Liver (tissue), 9 donors: ENCODE data around the gene ZSWIM1. TPM values are rescaled to one million over a fixed set of nuclear protein-coding genes. Genes with fewer than 3 reads are reported as not detected.
"Not testable (repeated sequence)": the region's sequence is repeated elsewhere in the genome, so short reads cannot be mapped to it uniquely, and the experiment has no call there.

ENCODE experiments used
- DNase-seq: peaks from one replicate; pipeline ENCODE4 v3.0.0-alpha.2; 2017; ENCODE audit warnings: low spot score
- H3K27ac ChIP-seq, 2 donors: one replicate each; pipeline ENCODE4 v1.7.0; 2013; ENCODE audit warnings: inconsistent platforms in 2 of 2, low read length in 2 of 2, control low read depth in 1 of 2, low read depth in 1 of 2, mild to moderate bottlenecking in 1 of 2
- H3K27me3 ChIP-seq, 4 donors: one replicate each; pipeline versions ENCODE4 v1.6.1 to v1.7.0; 2013; ENCODE audit warnings: low read length in 3 of 4, inconsistent platforms in 1 of 4, mild to moderate bottlenecking in 1 of 4, moderate library complexity in 1 of 4; ENCODE audit not compliant: control insufficient read depth in 4 of 4, insufficient read depth in 4 of 4
- H3K36me3 ChIP-seq, 4 donors: one replicate each; pipeline versions ENCODE4 v1.6.1 to v1.7.0; 2013; ENCODE audit warnings: low read length in 3 of 4, mild to moderate bottlenecking in 3 of 4, low read depth in 1 of 4, moderate library complexity in 1 of 4; ENCODE audit not compliant: control insufficient read depth in 4 of 4, insufficient read depth in 3 of 4
- H3K4me1 ChIP-seq, 4 donors: one replicate each; pipeline versions ENCODE4 v1.6.1 to v1.7.0; 2013; ENCODE audit warnings: low read length in 3 of 4, mild to moderate bottlenecking in 3 of 4, moderate library complexity in 1 of 4; ENCODE audit not compliant: control insufficient read depth in 4 of 4, insufficient read depth in 4 of 4
- H3K4me3 ChIP-seq, 3 donors: one replicate each; pipeline versions ENCODE4 v1.6.1 to v1.7.0; 2013; ENCODE audit warnings: low read length in 3 of 3, control low read depth in 1 of 3, low read depth in 1 of 3, mild to moderate bottlenecking in 1 of 3
- H3K9ac ChIP-seq, 2 donors: one replicate each; pipeline ENCODE4 v1.7.0; 2013; ENCODE audit warnings: low read length in 2 of 2, mild to moderate bottlenecking in 2 of 2, moderate library complexity in 2 of 2, control low read depth in 1 of 2, low read depth in 1 of 2
- H3K9me3 ChIP-seq, 4 donors: one replicate each; pipeline versions ENCODE4 v1.6.1 to v1.7.0; 2013; ENCODE audit warnings: low read length in 3 of 4; ENCODE audit not compliant: control insufficient read depth in 4 of 4
- CTCF ChIP-seq: fragments of 150-350 bp; IDR thresholded peaks from 2 replicates; pipeline ENCODE4 v1.5.1; 2017; ENCODE audit warnings: improper control_type of control experiment, low read depth, low read length; ENCODE audit not compliant: missing input control
- FOXA1 ChIP-seq: IDR thresholded peaks from 2 replicates; pipeline ENCODE4 v1.6.1; 2016; ENCODE audit warnings: antibody characterized with exemption
- GABPA ChIP-seq, 2 donors: IDR thresholded peaks in 1 of 2; conservative IDR thresholded peaks in 1 of 2; 2 replicates each; pipeline ENCODE4 v1.6.1; 2016; ENCODE audit warnings: antibody characterized with exemption in 2 of 2, mild to moderate bottlenecking in 1 of 2, moderate library complexity in 1 of 2
- HNF4A ChIP-seq, 2 donors: conservative IDR thresholded peaks; 2 replicates each; pipeline ENCODE4 v1.6.1; 2016; ENCODE audit warnings: antibody characterized with exemption in 2 of 2, mild to moderate bottlenecking in 2 of 2
- JUND ChIP-seq, 2 donors: IDR thresholded peaks; 2 replicates each; pipeline ENCODE4 v1.6.1; 2016; ENCODE audit warnings: antibody characterized with exemption in 2 of 2
- MAX ChIP-seq: IDR thresholded peaks from 2 replicates; pipeline ENCODE4 v1.6.1; 2016; ENCODE audit warnings: antibody characterized with exemption
- RAD21 ChIP-seq, 2 donors: IDR thresholded peaks; 2 replicates each; pipeline ENCODE4 v1.6.1; 2016; ENCODE audit warnings: antibody characterized with exemption in 2 of 2, mild to moderate bottlenecking in 2 of 2
- RXRA ChIP-seq, 2 donors: IDR thresholded peaks; 2 replicates each; pipeline ENCODE4 v1.6.1; 2017 to 2018; ENCODE audit warnings: antibody characterized with exemption in 2 of 2, mild to moderate bottlenecking in 1 of 2
- SP1 ChIP-seq: IDR thresholded peaks from 2 replicates; pipeline ENCODE4 v1.6.1; 2018; ENCODE audit warnings: antibody characterized with exemption, mild to moderate bottlenecking
- TAF1 ChIP-seq: conservative IDR thresholded peaks from 2 replicates; pipeline ENCODE4 v1.6.1; 2016; ENCODE audit warnings: antibody characterized with exemption, mild to moderate bottlenecking
- WGBS: extraction: QIAGEN DNeasy Blood & Tissue Kit; methylation state at CpG from one replicate; pipeline ENCODE4 v1.1.7; 2013; 5-methylcytosine and 5-hydroxymethylcytosine counted together
- polyA plus RNA-seq, 2 donors: library from polyadenylated mRNA; stranded (reverse) in 1 of 2; unstranded in 1 of 2; fragments of 200-250 nt in 1 of 2; fragments of >200 nt in 1 of 2; fragmentation: Nextera tagmentation in 1 of 2; extraction: Ambion mirVana in 1 of 2; gene quantifications; one replicate each; pipeline versions ENCODE4 v1.2.1 to v1.2.3, GENCODE V29; 2013 to 2015
- total RNA-seq, 2 donors: library from RNA; depleted of rRNA; stranded (reverse); fragments of >200 nt; gene quantifications; one replicate each; pipeline ENCODE4 v1.2.3, GENCODE V29; 2014
- donor health status: healthy.
- donor health status: healthy.
- donor health status: healthy.
- donor health status: healthy.
- donor health status: healthy.

Gene ZSWIM1
- total and polyA plus RNA-seq, 4 donors, result 2.1 to 5.0 (median 2.3) TPM

- DNase-seq, result no peak
- no peak for TF ChIP-seq MAX
- TF ChIP-seq RAD21 (IDR thresholded peaks at IDR 0.05), result no peak
- no peak for TF ChIP-seq FOXA1
- TF ChIP-seq SP1, result no peak
- WGBS, result 93% methylated on average over 2 of the region's 2 CpGs
- H3K4me1 ChIP-seq, result peaks cover 3 to 21% (median 14%) of the 10 kb centered on the region in 4 donors
- H3K27ac ChIP-seq, result no peak overlapping the region
- H3K9me3 ChIP-seq, result no peaks in the 10 kb centered on the region
- no peak overlapping the region for H3K4me3 ChIP-seq
- H3K36me3 ChIP-seq, result no peaks in the 10 kb centered on the region
- H3K27me3 ChIP-seq, result no peaks in the 10 kb centered on the region
- H3K9ac ChIP-seq, result no peak overlapping the region
These were observed 45.7 kb downstream of the ZSWIM1 start for GRCh38 chr20:45926731-45927070.

GRCh38 chr20:45927071-45927878 lies 46.2 kb downstream of the ZSWIM1 start:
- 45% methylated on average over 14 of the region's 14 CpGs for WGBS
- TF ChIP-seq SP1 (peak; percentile 47), MAX (no peak), HNF4A (conservative IDR thresholded peaks at IDR 0.05) (peak; percentile 43 to 57), RXRA (IDR thresholded peaks at IDR 0.05) (peak; percentile 42 to 75)
- no peaks in the 10 kb centered on the region for H3K27me3 ChIP-seq

GRCh38 chr20:45931680-45932079 lies 50.7 kb downstream of the ZSWIM1 start:
- not testable (repeated sequence) for DNase-seq, H3K9me3 ChIP-seq, H3K9ac ChIP-seq, H3K4me3 ChIP-seq, H3K27me3 ChIP-seq, H3K27ac ChIP-seq, H3K36me3 ChIP-seq
- H3K4me1 ChIP-seq, result peaks cover 7 to 39% (median 24%) of the 10 kb centered on the region in 4 donors
- WGBS, result 85% methylated on average over 17 of the region's 17 CpGs

More at GRCh38 chr20:45927071-45927878, 46.2 kb downstream of the ZSWIM1 start:
- Histone ChIP-seq H3K9me3 (no peaks in the 10 kb centered on the region), H3K36me3 (no peaks in the 10 kb centered on the region), H3K4me3 (no peak overlapping the region), H3K27ac (no peak overlapping the region), H3K9ac (no peak overlapping the region), H3K4me1 (peaks cover 4 to 25% (median 17%) of the 10 kb centered on the region in 4 donors)
- DNase-seq, result no peak

GRCh38 chr20:45933266-45934045 lies 52.4 kb downstream of the ZSWIM1 start:
- Histone ChIP-seq H3K4me3 (peak overlapping the region; percentile 58 to 71 (median 65)), H3K9me3 (no peaks in the 10 kb centered on the region), H3K9ac (peak overlapping the region; percentile 5 to 69), H3K36me3 (peaks cover 0 to 13% (median 11%) of the 10 kb centered on the region in 4 donors), H3K4me1 (peaks cover 7 to 27% (median 18%) of the 10 kb centered on the region in 4 donors), H3K27me3 (no peaks in the 10 kb centered on the region), H3K27ac (peak overlapping the region; percentile 93 to 98)
- 26% methylated on average over 22 of the region's 22 CpGs for WGBS
- TF ChIP-seq RAD21 (IDR thresholded peaks at IDR 0.05), result peak; percentile 66 to 72
- TF ChIP-seq GABPA (IDR thresholded peaks at IDR 0.05 in 1 of 2, conservative IDR thresholded peaks at IDR 0.05 in 1 of 2), result no peak
- TF ChIP-seq TAF1, result peak; percentile 42
- TF ChIP-seq CTCF, result peak; percentile 25
- no peak for TF ChIP-seq RXRA (IDR thresholded peaks at IDR 0.05)
- TF ChIP-seq FOXA1, result no peak
- no peak for TF ChIP-seq JUND (IDR thresholded peaks at IDR 0.05)
- peak; percentile 70 for DNase-seq
